ENCODE results near the gene GRIK4. TPM values are rescaled to one million over a fixed set of nuclear protein-coding genes. Genes with fewer than 3 reads are reported as not detected.

The GRIK4 gene
- total RNA-seq, 1 experiment from 2014 or later: not detected

DNA sequence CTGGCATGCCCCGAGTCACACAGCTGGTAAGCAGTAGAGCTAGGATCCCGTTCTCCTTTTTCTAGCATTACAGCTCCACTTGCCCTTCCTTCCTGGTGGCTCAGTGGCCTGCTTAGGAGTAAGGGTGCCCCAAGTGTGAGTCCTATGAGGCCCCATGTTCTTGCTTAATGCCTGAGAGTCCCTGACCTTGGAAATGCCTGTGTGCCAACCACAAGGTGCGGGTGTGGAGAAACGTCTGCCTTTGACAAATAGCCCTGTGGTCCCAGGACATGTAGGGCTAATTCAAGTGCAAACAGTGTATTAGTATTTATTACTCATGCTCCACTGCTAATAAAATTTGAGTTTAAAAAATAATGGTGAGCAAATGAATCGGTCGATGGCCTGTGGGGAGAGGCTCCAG, 18.4 kb downstream of the GRIK4 start:
- H3K27ac ChIP-seq: no peak overlapping the region
- no peak overlapping the region for H3K4me3 ChIP-seq
- no peaks in the 10 kb centered on the region for H3K9me3 ChIP-seq (ENCODE audit: insufficient read depth, low read depth)
- no peaks in the 10 kb centered on the region for H3K79me2 ChIP-seq (ENCODE audit: low read depth)
- POLR2A ChIA-PET (ENCODE audit: unreplicated experiment): no interaction called here
- no peak overlapping the region for H2AFZ ChIP-seq
- no peaks in the 10 kb centered on the region for H3K9me2 ChIP-seq (ENCODE audit: insufficient read depth)
- no peaks in the 10 kb centered on the region for H3F3A ChIP-seq (ENCODE audit: insufficient read depth, low read depth)
- BruUV-seq (replicated peaks): no TSS peak
- no peaks in the 10 kb centered on the region for H3K36me3 ChIP-seq (ENCODE audit: low read depth)
- TF ChIP-seq EZH2 (IDR thresholded peaks at IDR 0.05; ENCODE audit: low read depth): no peak
- TF ChIP-seq, protein P1, sequence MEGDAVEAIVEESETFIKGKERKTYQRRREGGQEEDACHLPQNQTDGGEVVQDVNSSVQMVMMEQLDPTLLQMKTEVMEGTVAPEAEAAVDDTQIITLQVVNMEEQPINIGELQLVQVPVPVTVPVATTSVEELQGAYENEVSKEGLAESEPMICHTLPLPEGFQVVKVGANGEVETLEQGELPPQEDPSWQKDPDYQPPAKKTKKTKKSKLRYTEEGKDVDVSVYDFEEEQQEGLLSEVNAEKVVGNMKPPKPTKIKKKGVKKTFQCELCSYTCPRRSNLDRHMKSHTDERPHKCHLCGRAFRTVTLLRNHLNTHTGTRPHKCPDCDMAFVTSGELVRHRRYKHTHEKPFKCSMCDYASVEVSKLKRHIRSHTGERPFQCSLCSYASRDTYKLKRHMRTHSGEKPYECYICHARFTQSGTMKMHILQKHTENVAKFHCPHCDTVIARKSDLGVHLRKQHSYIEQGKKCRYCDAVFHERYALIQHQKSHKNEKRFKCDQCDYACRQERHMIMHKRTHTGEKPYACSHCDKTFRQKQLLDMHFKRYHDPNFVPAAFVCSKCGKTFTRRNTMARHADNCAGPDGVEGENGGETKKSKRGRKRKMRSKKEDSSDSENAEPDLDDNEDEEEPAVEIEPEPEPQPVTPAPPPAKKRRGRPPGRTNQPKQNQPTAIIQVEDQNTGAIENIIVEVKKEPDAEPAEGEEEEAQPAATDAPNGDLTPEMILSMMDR (conservative IDR thresholded peaks at IDR 0.05): no peak
- intact Hi-C loops (cut with micrococcal nuclease; ENCODE audit: unreplicated experiment): no loop called here
- H3K4me1 ChIP-seq (replicated peaks; ENCODE audit: insufficient read depth): no peaks in the 10 kb centered on the region
- H3K4me2 ChIP-seq: no peak overlapping the region
- CTCF ChIA-PET: no interaction called here
- no peaks in the 10 kb centered on the region for H4K20me1 ChIP-seq (ENCODE audit: insufficient read depth)
- peaks cover 100% of the 10 kb centered on the region for H3K27me3 ChIP-seq (ENCODE audit: insufficient read depth, low read depth)
- DNase-seq: no peak

DNA sequence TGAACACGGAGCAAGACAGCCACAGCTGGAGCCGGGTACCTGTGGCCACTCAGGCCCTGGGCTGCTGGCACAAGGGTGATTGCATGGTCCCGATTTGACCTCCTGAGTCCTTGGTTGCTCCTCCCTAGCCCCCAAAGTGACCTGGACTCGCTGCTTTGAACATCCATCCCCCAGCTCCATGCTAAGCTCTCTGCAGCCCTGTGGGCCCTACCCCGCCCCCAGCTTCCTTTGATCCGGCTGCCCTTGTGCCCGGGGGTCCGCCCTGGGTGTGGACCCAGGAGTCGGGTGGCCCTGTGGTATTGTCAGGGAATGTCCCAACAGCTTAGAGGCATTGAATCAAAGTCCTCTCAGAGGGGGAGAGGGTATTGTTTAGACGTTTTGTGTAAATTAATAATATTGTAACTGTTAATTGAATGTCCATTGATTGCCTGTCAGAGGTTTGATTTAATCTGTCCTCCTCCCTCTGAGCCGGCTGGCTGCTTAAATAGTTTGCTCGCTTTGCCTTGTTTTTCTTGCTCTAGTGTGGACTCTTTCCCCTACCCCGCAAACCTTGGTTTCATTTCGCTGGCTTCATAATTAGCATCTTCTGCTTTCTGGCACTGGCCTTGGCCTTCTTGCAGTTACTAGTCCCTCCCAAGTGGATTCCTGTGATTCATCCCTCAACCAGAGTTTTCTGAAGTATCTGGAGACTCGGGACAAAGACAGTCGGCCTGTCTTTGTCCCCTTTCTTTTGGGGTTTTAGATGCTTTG, 20.7 kb downstream of the GRIK4 start:
- intact Hi-C loops (cut with micrococcal nuclease; ENCODE audit: unreplicated experiment): no loop called here
- H3K4me1 ChIP-seq (replicated peaks; ENCODE audit: insufficient read depth): no peaks in the 10 kb centered on the region
- TF ChIP-seq, protein P1 (conservative IDR thresholded peaks at IDR 0.05): no peak
- no peak for TF ChIP-seq EZH2 (IDR thresholded peaks at IDR 0.05; ENCODE audit: low read depth)
- DNase-seq: no peak
- no peak overlapping the region for H3K27ac ChIP-seq
- no peaks in the 10 kb centered on the region for H4K20me1 ChIP-seq (ENCODE audit: insufficient read depth)
- no peaks in the 10 kb centered on the region for H3K9me3 ChIP-seq (ENCODE audit: insufficient read depth, low read depth)
- H2AFZ ChIP-seq: no peak overlapping the region
- H3K9me2 ChIP-seq (ENCODE audit: insufficient read depth): no peaks in the 10 kb centered on the region
- H3K79me2 ChIP-seq (ENCODE audit: low read depth): no peaks in the 10 kb centered on the region
- peaks cover 95% of the 10 kb centered on the region for H3K27me3 ChIP-seq (ENCODE audit: insufficient read depth, low read depth)
- POLR2A ChIA-PET (ENCODE audit: unreplicated experiment): no interaction called here
- CTCF ChIA-PET: no interaction called here
- no peaks in the 10 kb centered on the region for H3F3A ChIP-seq (ENCODE audit: insufficient read depth, low read depth)
- BruUV-seq (replicated peaks): no TSS peak
- no peaks in the 10 kb centered on the region for H3K36me3 ChIP-seq (ENCODE audit: low read depth)
- H3K4me2 ChIP-seq: no peak overlapping the region
- no peak overlapping the region for H3K4me3 ChIP-seq

DNA sequence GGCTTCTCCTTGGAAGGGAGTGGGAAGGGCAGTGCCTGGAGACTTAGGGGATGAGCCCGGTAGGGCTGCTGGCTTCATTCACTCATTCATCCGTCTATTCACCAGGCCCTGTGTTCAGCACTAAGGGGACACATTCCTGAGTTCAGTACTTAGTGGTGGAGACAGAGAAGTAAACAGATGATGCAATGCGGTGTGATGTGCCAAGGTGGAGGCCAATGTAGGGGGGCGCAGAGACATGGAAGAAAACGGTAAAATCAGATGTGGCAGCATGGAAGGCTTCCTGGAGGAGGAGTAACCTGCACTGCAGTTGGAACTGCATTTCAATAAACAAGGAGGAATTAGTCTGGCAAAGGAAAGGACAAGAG, 21.3 kb downstream of the GRIK4 start:
- Histone ChIP-seq H3K4me3 (no peak overlapping the region), H3K4me1 (replicated peaks; ENCODE audit: insufficient read depth) (no peaks in the 10 kb centered on the region), H3K27ac (no peak overlapping the region), H4K20me1 (ENCODE audit: insufficient read depth) (no peaks in the 10 kb centered on the region), H3K9me3 (ENCODE audit: insufficient read depth, low read depth) (no peaks in the 10 kb centered on the region), H3K4me2 (no peak overlapping the region), H3K36me3 (ENCODE audit: low read depth) (no peaks in the 10 kb centered on the region), H3K79me2 (ENCODE audit: low read depth) (no peaks in the 10 kb centered on the region), H2AFZ (no peak overlapping the region), H3K9me2 (ENCODE audit: insufficient read depth) (no peaks in the 10 kb centered on the region), H3K27me3 (ENCODE audit: insufficient read depth, low read depth) (peaks cover 90% of the 10 kb centered on the region), H3F3A (ENCODE audit: insufficient read depth, low read depth) (no peaks in the 10 kb centered on the region)
- POLR2A ChIA-PET (ENCODE audit: unreplicated experiment): no interaction called here
- intact Hi-C loops (cut with micrococcal nuclease; ENCODE audit: unreplicated experiment): no loop called here
- CTCF ChIA-PET: no interaction called here
- TF ChIP-seq, protein P1 (conservative IDR thresholded peaks at IDR 0.05): no peak
- no peak for TF ChIP-seq EZH2 (IDR thresholded peaks at IDR 0.05; ENCODE audit: low read depth)
- BruUV-seq (replicated peaks): no TSS peak
- DNase-seq: no peak
